GM12873 (cell line): Measurements from ENCODE around the gene PRCC.

Experiments
- CTCF ChIP-seq: IDR thresholded peaks from 2 replicates; pipeline ENCODE4 v1.5.1; 2012; ENCODE audit warnings: low read depth, mild to moderate bottlenecking, moderate library complexity, low read length, control low read depth; ENCODE audit not compliant: insufficient read depth; ENCODE audit errors: missing control alignments

The PRCC gene

GRCh38 chr1:156767101-156767878 is at the start of gene PRCC:
PRCC (plus strand) TSS chr1:156767535; CDS start chr1:156767772, 237 bp downstream.
- peak; percentile 10 for TF ChIP-seq CTCF

GRCh38 chr1:156721131-156721530 is 46.2 kb upstream of the PRCC start:
- no peak for TF ChIP-seq CTCF

- no peak for TF ChIP-seq CTCF
Observed at GRCh38 chr1:156721535-156721934, 45.8 kb upstream of the PRCC start.

GRCh38 chr1:156725683-156726280 is 41.6 kb upstream of the PRCC start:
- TF ChIP-seq CTCF, result peak; percentile 99

- TF ChIP-seq CTCF, result peak; percentile 82
Observed at GRCh38 chr1:156726549-156727226, 40.6 kb upstream of the PRCC start.

- TF ChIP-seq CTCF, result no peak
Observed at GRCh38 chr1:156727492-156727891, 39.8 kb upstream of the PRCC start.

- TF ChIP-seq CTCF, result no peak
Observed at GRCh38 chr1:156727926-156728598, 39.3 kb upstream of the PRCC start, which contains the start of gene METTL25B. METTL25B (plus strand) TSS chr1:156728469; CDS start chr1:156729105, 636 bp downstream.
